GM21528 (cell line): ENCODE data around the gene LONRF3.
"Not testable (repeated sequence)": the region's sequence is repeated elsewhere in the genome, so short reads cannot be mapped to it uniquely, and the experiment has no call there.

Experiments used
- ATAC-seq: cut with Tn5 transposase; IDR thresholded peaks from one replicate; pipeline ENCODE4 v1.9.1; 2021; ENCODE audit warnings: mild to moderate bottlenecking, moderate library complexity; ENCODE audit not compliant: unreplicated experiment, low FRiP score

Gene LONRF3

GRCh38 chrX:118980761-118981160, 6.3 kb downstream of the LONRF3 start:
- no peak for ATAC-seq

- no peak for ATAC-seq
Measured at GRCh38 chrX:118983513-118983912, 9.1 kb downstream of the LONRF3 start.

- no peak for ATAC-seq
Measured at GRCh38 chrX:118988911-118989310, 14.5 kb downstream of the LONRF3 start.

GRCh38 chrX:118989886-118990285, 15.5 kb downstream of the LONRF3 start:
- ATAC-seq, result no peak

- ATAC-seq, result no peak
Measured at GRCh38 chrX:118990512-118991227, 16.3 kb downstream of the LONRF3 start.

- not testable (repeated sequence) for ATAC-seq
Measured at GRCh38 chrX:118992441-118993121, 18.2 kb downstream of the LONRF3 start.

- ATAC-seq, result no peak
Measured at GRCh38 chrX:119003462-119003861, 29.0 kb downstream of the LONRF3 start.

GRCh38 chrX:119004920-119005524, 30.6 kb downstream of the LONRF3 start:
- no peak for ATAC-seq

- no peak for ATAC-seq
Measured at GRCh38 chrX:119007189-119007770, 32.9 kb downstream of the LONRF3 start.

GRCh38 chrX:119008110-119008744, 33.8 kb downstream of the LONRF3 start:
- ATAC-seq, result no peak

- no peak for ATAC-seq
Measured at GRCh38 chrX:119009071-119009470, 34.7 kb downstream of the LONRF3 start.

- ATAC-seq, result no peak
Measured at GRCh38 chrX:119010491-119010890, 36.1 kb downstream of the LONRF3 start.

GRCh38 chrX:119013164-119013563, 38.7 kb downstream of the LONRF3 start:
- ATAC-seq, result no peak

GRCh38 chrX:119015407-119016237, 41.2 kb downstream of the LONRF3 start:
- ATAC-seq, result peak; percentile 96

GRCh38 chrX:119017077-119017476, 42.7 kb downstream of the LONRF3 start:
- no peak for ATAC-seq

GRCh38 chrX:119025900-119026299, 51.5 kb downstream of the LONRF3 start:
- ATAC-seq, result no peak

GRCh38 chrX:119026344-119026743, 51.9 kb downstream of the LONRF3 start:
- not testable (repeated sequence) for ATAC-seq

GRCh38 chrX:119027960-119028732, 53.7 kb downstream of the LONRF3 start:
- ATAC-seq, result not testable (repeated sequence)

- ATAC-seq, result no peak
Measured at GRCh38 chrX:119028733-119029330, 54.4 kb downstream of the LONRF3 start.
